ENCODE measurements around the gene CSNK1A1.

DNA sequence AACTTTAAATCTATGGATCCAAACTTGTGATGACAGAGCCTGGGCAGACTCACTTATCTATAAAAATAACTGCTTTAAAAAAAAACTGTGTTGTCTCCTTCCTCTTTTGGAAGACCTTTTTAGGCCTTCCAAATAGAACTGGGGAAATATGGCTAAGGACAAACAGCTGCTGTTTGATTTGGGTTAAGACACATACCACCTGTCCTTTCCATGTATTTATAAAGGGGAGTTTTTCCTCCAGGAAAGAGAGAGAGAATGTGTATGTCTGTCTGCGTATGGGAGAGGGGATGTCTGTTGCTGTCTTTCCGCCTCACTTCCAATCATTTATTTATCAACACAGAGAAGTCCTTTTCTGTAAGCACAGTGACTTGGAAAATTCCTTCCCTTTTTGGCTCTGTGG lies 32.9 kb upstream of the CSNK1A1 start:
- TF ChIP-seq, protein P1, sequence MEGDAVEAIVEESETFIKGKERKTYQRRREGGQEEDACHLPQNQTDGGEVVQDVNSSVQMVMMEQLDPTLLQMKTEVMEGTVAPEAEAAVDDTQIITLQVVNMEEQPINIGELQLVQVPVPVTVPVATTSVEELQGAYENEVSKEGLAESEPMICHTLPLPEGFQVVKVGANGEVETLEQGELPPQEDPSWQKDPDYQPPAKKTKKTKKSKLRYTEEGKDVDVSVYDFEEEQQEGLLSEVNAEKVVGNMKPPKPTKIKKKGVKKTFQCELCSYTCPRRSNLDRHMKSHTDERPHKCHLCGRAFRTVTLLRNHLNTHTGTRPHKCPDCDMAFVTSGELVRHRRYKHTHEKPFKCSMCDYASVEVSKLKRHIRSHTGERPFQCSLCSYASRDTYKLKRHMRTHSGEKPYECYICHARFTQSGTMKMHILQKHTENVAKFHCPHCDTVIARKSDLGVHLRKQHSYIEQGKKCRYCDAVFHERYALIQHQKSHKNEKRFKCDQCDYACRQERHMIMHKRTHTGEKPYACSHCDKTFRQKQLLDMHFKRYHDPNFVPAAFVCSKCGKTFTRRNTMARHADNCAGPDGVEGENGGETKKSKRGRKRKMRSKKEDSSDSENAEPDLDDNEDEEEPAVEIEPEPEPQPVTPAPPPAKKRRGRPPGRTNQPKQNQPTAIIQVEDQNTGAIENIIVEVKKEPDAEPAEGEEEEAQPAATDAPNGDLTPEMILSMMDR (conservative IDR thresholded peaks at IDR 0.05; ENCODE audit: low read length), result no peak
- TF ChIP-seq EZH2phosphoT487 (IDR thresholded peaks at IDR 0.05; ENCODE audit: borderline replicate concordance, low read depth, low read length), result no peak
